Ectodermal cell (in vitro differentiated cells): ENCODE measurements around the gene CD52.
"Not testable (repeated sequence)": the region's sequence is repeated elsewhere in the genome, so short reads cannot be mapped to it uniquely, and the experiment has no call there.

ENCODE experiments used
- H3K27ac ChIP-seq: 2 replicates; pipeline ENCODE4 v1.7.0; 2013; ENCODE audit warnings: mild to moderate bottlenecking, low read depth, low read length; ENCODE audit not compliant: insufficient read depth, poor library complexity, severe bottlenecking
- H3K27me3 ChIP-seq: 2 replicates; pipeline ENCODE4 v1.7.0; 2013; ENCODE audit warnings: mild to moderate bottlenecking, low read length; ENCODE audit not compliant: insufficient read depth, control insufficient read depth, poor library complexity, severe bottlenecking
- H3K36me3 ChIP-seq: one replicate; pipeline ENCODE4 v1.7.0; 2013; ENCODE audit warnings: low read length; ENCODE audit not compliant: control insufficient read depth, insufficient read depth
- H3K4me1 ChIP-seq: one replicate; pipeline ENCODE4 v1.7.0; 2013; ENCODE audit warnings: low read length; ENCODE audit not compliant: control insufficient read depth, insufficient read depth
- H3K4me3 ChIP-seq: 2 replicates; pipeline ENCODE4 v1.7.0; 2013; ENCODE audit warnings: low read depth, low read length, control low read depth; ENCODE audit not compliant: insufficient read depth
- H3K9me3 ChIP-seq: 2 replicates; pipeline ENCODE4 v1.7.0; 2013; ENCODE audit warnings: mild to moderate bottlenecking, low read length, moderate library complexity; ENCODE audit not compliant: control insufficient read depth
- WGBS, 2 experiments: methylation state at CpG; one replicate each; pipeline ENCODE4 v1.1.7; 2013; ENCODE audit warnings: missing lambda C conversion rate in 2 of 2; 5-methylcytosine and 5-hydroxymethylcytosine counted together

CD52 gene

GRCh38 chr1:26318338-26319064 lies 743 bp downstream of the CD52 start:
- WGBS, 2 experiments: 89 to 94% methylated on average over 9 of the region's 9 CpGs

GRCh38 chr1:26320896-26321295 lies 3.1 kb downstream of the CD52 start:
- no peaks in the 10 kb centered on the region for H3K27me3 ChIP-seq
- no peaks in the 10 kb centered on the region for H3K9me3 ChIP-seq
- 89 to 93% methylated on average over 2 of the region's 2 CpGs for WGBS, 2 experiments
- no peak overlapping the region for H3K4me3 ChIP-seq
- H3K4me1 ChIP-seq: peaks cover 7% of the 10 kb centered on the region
- H3K27ac ChIP-seq: no peak overlapping the region
- peaks cover 4% of the 10 kb centered on the region for H3K36me3 ChIP-seq

More at GRCh38 chr1:26318338-26319064, 743 bp downstream of the CD52 start:
- H3K27me3 ChIP-seq: no peaks in the 10 kb centered on the region
- no peaks in the 10 kb centered on the region for H3K9me3 ChIP-seq
- H3K36me3 ChIP-seq: no peaks in the 10 kb centered on the region
- H3K27ac ChIP-seq: no peak overlapping the region
- H3K4me1 ChIP-seq: peaks cover 7% of the 10 kb centered on the region
- no peak overlapping the region for H3K4me3 ChIP-seq

GRCh38 chr1:26321315-26322041 lies 3.7 kb downstream of the CD52 start:
- Histone ChIP-seq H3K27me3 (no peaks in the 10 kb centered on the region), H3K4me1 (peaks cover 7% of the 10 kb centered on the region), H3K36me3 (peaks cover 4% of the 10 kb centered on the region), H3K9me3 (no peaks in the 10 kb centered on the region), H3K4me3 (no peak overlapping the region), H3K27ac (no peak overlapping the region)
- 45 to 47% methylated on average over 15 to 16 of the region's 16 CpGs for WGBS, 2 experiments

- Histone ChIP-seq H3K27me3 (no peaks in the 10 kb centered on the region), H3K27ac (no peak overlapping the region), H3K4me3 (no peak overlapping the region), H3K9me3 (no peaks in the 10 kb centered on the region), H3K4me1 (peaks cover 7% of the 10 kb centered on the region), H3K36me3 (peaks cover 4% of the 10 kb centered on the region)
- WGBS, 2 experiments: 88 to 90% methylated on average over 10 of the region's 10 CpGs
These were observed 4.2 kb downstream of the CD52 start for GRCh38 chr1:26322042-26322331.

GRCh38 chr1:26323382-26323781 lies 5.6 kb downstream of the CD52 start:
- Histone ChIP-seq H3K36me3 (peaks cover 4% of the 10 kb centered on the region), H3K4me3 (no peak overlapping the region), H3K4me1 (no peaks in the 10 kb centered on the region), H3K27ac (no peak overlapping the region), H3K9me3 (no peaks in the 10 kb centered on the region), H3K27me3 (no peaks in the 10 kb centered on the region)
- WGBS, 2 experiments: 88 to 96% methylated on average over 2 of the region's 2 CpGs

GRCh38 chr1:26324550-26324949 lies 6.8 kb downstream of the CD52 start:
- Histone ChIP-seq H3K4me3 (no peak overlapping the region), H3K4me1 (no peaks in the 10 kb centered on the region)
- 92 to 96% methylated on average over 3 of the region's 3 CpGs for WGBS, 2 experiments

GRCh38 chr1:26327956-26328362 lies 10.2 kb downstream of the CD52 start:
- Histone ChIP-seq H3K4me1 (no peaks in the 10 kb centered on the region), H3K4me3 (no peak overlapping the region), H3K27me3 (no peaks in the 10 kb centered on the region), H3K27ac (no peak overlapping the region), H3K9me3 (no peaks in the 10 kb centered on the region), H3K36me3 (peaks cover 4% of the 10 kb centered on the region)
- WGBS, 2 experiments: 81 to 86% methylated on average over 8 of the region's 8 CpGs

More at GRCh38 chr1:26324550-26324949, 6.8 kb downstream of the CD52 start:
- Histone ChIP-seq H3K9me3 (no peaks in the 10 kb centered on the region), H3K27me3 (no peaks in the 10 kb centered on the region), H3K27ac (no peak overlapping the region), H3K36me3 (peaks cover 4% of the 10 kb centered on the region)

- Histone ChIP-seq H3K36me3 (peaks cover 4% of the 10 kb centered on the region), H3K27me3 (no peaks in the 10 kb centered on the region), H3K4me1 (no peaks in the 10 kb centered on the region), H3K9me3 (no peaks in the 10 kb centered on the region), H3K27ac (no peak overlapping the region), H3K4me3 (no peak overlapping the region)
- WGBS, 2 experiments: 87 to 90% methylated on average over 8 of the region's 8 CpGs
These were observed 10.8 kb downstream of the CD52 start for GRCh38 chr1:26328597-26328996.

GRCh38 chr1:26329380-26329779 lies 11.6 kb downstream of the CD52 start:
- H3K27me3 ChIP-seq, H3K4me1 ChIP-seq, H3K36me3 ChIP-seq, H3K4me3 ChIP-seq, H3K9me3 ChIP-seq, H3K27ac ChIP-seq: not testable (repeated sequence)
- WGBS, 2 experiments: 95 to 97% methylated on average over 4 of the region's 4 CpGs

GRCh38 chr1:26330276-26330675 lies 12.5 kb downstream of the CD52 start:
- Histone ChIP-seq H3K4me1 (peaks cover under 1% of the 10 kb centered on the region), H3K27me3 (peaks cover under 1% of the 10 kb centered on the region), H3K9me3 (no peaks in the 10 kb centered on the region), H3K36me3 (no peaks in the 10 kb centered on the region), H3K27ac (no peak overlapping the region), H3K4me3 (no peak overlapping the region)
- WGBS, 2 experiments: 92 to 97% methylated on average over 5 of the region's 5 CpGs
